GM18505 (cell line): Measurements from ENCODE around the gene CXCL6.

ENCODE experiments used
- ATAC-seq: cut with Tn5 transposase; IDR thresholded peaks from one replicate; pipeline ENCODE4 v1.9.1; 2021; ENCODE audit not compliant: unreplicated experiment
- POLR2A ChIP-seq: IDR thresholded peaks from 4 replicates; pipeline ENCODE4 v1.6.1; 2011; ENCODE audit warnings: borderline replicate concordance; ENCODE audit not compliant: insufficient read depth, insufficient read length; ENCODE audit errors: extremely low read depth

The CXCL6 gene

DNA sequence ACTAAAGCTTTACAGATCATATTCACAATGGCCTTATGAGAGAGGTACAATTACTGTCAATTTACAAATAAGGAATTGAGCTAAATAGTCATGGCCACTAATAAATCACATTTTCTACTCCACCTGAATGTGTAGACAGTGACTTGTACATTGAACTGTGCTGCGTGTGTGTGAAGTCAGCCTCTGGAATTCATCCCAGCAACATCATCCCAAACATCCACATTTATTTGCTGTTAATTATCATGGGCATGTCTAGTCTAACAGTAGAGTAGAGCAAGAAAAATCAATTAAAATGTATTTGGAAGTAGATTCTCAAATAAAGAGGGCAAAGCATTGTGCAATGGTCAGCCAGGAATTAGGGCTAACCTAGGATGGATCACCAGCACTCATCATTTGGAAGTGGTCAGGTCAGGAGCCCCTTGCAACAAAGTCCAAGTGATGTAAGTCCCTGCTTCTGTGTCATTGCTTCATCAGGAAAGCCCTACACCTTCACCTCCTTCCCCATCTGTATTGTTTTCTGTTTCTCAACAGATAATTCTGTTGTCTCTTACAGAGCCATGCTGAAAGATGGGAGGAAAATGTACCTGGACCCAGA lies 11.8 kb downstream of the CXCL6 start:
- no peak for ATAC-seq
- TF ChIP-seq POLR2A = no peak

DNA sequence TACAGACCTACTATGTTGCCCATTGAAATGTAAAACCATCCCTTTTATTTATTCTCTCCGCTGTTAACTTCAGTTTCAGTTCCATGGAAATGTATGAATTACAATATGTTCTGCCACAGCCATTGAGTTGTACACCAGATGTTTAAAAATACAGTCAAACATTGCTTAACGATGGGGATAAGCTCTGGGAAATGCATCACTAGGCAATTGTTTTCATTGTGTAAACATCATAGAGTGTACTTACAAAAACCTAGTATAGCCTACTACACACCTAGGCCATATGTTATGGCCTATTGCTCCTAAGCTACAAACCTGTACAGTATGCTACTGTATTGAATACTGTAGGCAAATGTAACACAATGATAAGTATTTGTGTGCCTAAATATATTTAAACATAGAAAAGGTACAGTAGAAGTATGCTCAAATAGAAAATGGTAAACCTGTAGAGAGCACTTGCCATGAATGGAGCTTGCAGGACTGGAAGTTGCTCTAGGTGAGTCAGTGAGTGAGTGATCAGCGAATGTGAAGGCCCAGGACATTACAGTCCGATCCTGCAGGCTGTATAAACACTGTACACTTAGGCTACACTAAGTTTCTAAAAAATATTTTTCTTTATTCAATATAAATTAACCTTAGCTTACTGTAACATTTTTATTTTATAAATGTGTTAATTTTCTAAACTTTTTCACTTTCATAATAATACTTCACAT lies 13.9 kb downstream of the CXCL6 start:
- no peak for TF ChIP-seq POLR2A
- ATAC-seq = no peak

DNA sequence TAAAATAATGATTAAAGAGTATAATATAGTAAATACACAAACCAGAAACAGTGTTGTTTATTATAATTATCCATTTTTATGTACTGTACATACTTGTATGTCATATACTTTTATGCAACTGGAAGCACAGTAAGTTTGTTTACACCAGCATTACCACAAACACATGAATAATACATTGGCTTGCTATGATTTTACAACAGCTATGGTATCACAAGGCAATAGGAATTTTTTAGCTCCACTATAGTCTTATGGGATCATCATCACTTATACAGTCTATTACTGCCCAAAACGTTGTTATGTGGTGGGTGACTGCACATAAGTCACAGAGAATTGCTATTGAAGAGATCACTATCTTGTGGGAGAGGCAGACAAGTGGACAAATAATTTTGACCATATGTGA lies 14.8 kb downstream of the CXCL6 start:
- TF ChIP-seq POLR2A = no peak
- no peak for ATAC-seq

DNA sequence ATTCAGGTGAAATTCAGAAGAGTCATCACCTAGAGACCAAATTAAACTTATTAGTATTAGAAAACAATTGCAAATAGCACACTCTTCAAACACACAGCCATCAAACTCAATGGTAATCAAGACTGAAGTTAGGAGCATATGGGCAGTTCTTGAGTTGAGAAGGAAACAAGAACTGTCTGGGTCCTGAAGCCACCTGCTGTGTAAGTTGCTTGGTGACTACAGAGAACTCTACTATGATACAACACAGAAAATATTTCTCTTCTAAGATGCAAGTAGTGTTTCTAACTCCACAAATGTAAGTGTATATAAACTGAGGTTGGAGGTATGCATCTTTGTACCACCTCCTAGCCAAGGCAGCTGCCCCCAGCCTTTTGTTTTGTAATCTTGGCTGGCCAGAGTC lies 16.3 kb downstream of the CXCL6 start:
- ATAC-seq = no peak
- TF ChIP-seq POLR2A = no peak

DNA sequence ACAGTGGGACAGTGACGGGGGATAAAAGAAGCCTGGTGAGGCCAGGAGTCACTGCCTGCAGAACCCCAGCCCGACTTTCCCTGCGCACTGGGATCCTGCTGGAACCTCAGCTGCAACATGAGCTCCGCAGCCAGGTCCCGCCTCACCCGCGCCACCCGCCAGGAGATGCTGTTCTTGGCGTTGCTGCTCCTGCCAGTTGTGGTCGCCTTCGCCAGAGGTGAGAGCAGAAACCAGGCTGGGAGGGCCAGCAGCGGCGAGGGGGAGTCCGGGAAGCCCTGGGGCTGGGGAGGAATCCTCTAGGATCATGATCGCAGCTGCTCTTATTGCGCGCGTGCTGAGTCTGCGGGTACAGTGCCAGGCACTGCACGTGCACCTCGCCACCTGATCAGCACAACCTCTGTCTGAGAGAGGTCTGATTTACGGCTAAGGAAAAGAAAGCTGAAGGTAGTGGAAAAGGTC lies 16.8 kb downstream of the CXCL6 start, which contains the start of gene PF4V1:
Gene PF4V1 (plus strand): TSS at position 51 of the 459 bp plus-strand sequence. CDS start 67 bp downstream, at position 118.
- ATAC-seq = no peak
- TF ChIP-seq POLR2A = no peak

DNA sequence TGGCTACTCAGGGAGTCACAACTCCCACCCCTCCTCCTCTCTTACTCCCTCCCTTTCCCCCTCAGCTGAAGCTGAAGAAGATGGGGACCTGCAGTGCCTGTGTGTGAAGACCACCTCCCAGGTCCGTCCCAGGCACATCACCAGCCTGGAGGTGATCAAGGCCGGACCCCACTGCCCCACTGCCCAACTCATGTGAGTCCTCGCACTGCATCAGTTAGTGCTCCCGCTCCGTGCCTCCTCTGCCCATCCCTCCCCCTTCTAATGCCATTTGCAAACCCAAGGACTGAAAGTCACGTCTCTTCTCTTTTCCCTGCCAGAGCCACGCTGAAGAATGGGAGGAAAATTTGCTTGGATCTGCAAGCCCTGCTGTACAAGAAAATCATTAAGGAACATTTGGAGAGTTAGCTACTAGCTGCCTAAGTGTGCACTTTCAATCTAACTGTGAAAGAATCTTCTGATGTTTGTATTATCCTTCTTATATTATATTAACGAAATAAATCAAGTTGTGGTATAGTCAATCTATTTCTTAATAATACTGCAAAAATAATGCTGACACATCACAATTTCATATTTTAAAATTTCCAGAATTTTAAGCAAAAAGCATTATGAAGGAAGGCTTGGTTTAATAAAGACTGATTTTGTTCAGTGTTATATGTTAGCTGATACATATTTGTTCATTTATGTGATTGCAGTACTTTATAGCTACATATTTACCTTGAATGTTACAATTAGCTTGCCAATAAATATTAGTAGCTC lies 17.4 kb downstream of the CXCL6 start:
- TF ChIP-seq POLR2A = no peak
- ATAC-seq = no peak

DNA sequence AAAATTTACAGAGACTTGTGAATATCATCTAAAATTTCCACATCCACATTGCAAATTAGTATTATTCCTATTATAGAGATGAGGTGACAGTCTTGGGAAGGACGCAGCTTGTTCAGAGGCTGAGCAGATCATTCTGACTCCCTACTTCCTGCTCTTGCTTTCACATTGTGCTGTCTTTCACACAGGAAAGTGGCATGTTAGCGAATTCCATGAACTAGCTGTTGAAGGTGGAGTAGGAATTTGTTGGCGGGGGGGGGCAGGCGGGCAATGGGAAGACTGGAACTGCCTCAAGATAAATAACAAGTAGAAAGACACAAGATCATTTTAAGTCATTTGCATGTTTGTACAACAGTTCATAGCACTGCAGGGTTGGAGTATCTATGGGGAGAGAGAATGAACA lies 18.9 kb downstream of the CXCL6 start:
- ATAC-seq = no peak
- TF ChIP-seq POLR2A = no peak

DNA sequence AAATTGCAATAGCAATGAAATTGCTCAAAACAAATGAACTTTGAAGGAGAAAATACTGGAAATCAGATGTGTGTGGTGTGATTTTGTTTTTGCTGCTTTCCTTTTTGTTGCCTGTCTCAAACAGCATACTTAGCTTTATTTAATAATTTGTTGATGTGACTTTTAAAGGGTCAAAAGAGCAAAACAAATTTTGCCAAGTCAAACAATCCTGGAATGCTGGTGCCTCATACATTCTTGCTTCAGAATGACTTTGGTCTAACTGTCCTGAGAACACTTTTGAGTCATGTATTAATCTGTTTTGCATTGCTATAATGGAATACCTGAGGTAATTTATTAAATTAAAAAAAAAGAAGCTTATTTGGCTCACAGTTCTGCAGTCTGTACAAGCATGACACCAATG lies 20.0 kb downstream of the CXCL6 start:
- no peak for ATAC-seq
- TF ChIP-seq POLR2A = no peak

DNA sequence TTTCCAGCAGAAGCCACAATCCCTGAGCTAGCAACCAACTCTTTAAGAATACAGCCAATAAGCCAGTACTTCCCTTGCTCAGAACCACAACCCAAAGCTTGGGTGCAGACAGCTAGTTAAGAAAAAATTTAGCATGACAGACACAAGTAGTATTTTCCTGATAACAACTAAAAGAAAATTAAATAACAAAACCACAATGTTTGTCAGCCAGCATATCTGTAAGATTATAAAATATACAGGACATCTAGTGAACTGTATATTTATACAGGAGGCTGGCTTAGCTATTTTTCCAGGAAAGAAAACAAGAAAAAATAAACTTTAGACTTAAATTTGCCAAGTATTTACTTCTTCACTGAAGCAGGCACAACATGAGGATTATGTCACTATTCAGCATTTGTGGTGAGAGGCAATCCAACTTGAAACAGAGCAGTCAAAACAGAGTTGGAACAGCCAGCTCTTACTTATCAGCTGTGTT lies 23.2 kb downstream of the CXCL6 start:
- no peak for ATAC-seq
- no peak for TF ChIP-seq POLR2A

DNA sequence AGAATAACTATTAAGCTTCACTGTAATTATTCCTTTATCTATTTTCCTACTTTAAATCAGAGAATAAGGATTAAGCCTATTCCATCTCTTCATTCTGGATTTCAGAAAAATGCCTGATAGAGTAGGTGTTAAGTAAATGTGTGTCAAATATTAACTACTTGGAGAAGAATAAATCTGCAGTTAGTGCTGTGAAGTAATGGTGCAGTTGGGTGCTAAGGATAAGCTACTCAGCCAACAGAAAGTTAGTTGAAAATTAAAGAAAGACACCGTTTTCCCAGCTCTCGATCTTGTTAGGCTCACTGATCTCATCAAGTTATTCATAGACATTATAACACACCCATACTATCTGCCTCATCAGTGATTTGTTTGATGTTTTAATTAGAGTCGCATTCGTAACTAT lies 23.7 kb downstream of the CXCL6 start:
- no peak for TF ChIP-seq POLR2A
- no peak for ATAC-seq

DNA sequence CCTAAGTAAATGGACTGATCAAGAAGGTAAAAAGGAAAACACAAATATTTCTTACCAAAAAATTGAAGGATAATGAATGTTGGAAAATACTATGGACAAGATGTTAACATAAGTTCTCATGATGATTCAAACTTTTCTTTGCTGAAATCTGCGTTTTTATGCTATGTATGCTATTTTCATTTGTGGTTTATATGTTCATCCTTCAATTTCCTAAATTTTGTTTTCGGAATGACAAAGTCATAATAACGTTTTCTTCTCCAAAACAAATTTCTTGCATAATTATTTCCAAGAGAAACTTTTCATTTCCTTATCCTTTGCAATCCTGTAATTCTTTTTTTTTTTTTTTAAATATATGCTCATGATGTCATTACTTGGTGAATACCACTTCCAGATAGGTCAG lies 24.4 kb downstream of the CXCL6 start:
- no peak for ATAC-seq
- TF ChIP-seq POLR2A = no peak

DNA sequence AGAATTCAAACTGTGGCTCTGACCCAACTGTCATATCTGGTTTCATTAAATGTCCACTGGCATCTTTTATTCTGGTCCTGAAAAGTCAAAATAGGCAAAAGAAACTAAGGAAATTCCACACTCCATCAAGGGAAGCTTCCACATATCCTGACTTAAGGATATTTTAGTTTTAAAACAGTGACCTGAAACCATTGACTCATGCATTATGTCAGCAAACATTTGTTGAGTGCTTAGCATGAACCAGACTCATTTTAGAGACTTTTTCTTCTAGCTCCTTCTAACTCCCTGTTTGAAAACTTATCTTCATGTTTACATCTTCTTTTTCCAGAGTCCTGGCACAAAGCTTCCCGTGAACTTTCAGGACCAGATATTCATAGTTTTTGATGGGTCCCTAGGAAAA lies 25.8 kb downstream of the CXCL6 start:
- ATAC-seq = no peak
- TF ChIP-seq POLR2A = no peak

DNA sequence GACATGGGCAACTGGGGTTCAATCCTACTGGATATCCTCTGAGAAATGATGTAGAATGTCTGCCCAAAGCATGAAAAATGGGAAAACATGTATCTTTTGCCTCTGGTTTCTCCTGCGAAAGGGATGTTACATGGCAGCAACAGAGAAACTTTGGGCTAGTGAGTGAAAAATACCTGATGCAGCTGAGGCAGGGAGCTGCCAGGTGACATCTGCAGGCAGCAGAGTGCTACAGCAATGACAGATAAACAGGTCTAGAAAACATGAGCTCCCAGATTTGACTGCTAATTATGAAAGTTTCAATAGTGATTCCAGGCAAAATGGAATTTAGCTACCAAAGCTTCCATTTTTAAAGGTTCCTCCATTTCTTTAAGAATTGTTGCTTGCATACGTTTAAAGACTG lies 27.9 kb downstream of the CXCL6 start:
- no peak for ATAC-seq
- TF ChIP-seq POLR2A = no peak
